HG03460 (cell line): ENCODE data around the gene ATP9B.

Experiments used
- ATAC-seq: cut with Tn5 transposase; IDR thresholded peaks from one replicate; pipeline ENCODE4 v1.9.1; 2021; ENCODE audit not compliant: unreplicated experiment

Gene ATP9B

GRCh38 chr18:79422783-79423165 lies 353.6 kb downstream of the ATP9B start:
- no peak for ATAC-seq

GRCh38 chr18:79423211-79424007 lies 354.2 kb downstream of the ATP9B start:
- ATAC-seq = no peak

DNA sequence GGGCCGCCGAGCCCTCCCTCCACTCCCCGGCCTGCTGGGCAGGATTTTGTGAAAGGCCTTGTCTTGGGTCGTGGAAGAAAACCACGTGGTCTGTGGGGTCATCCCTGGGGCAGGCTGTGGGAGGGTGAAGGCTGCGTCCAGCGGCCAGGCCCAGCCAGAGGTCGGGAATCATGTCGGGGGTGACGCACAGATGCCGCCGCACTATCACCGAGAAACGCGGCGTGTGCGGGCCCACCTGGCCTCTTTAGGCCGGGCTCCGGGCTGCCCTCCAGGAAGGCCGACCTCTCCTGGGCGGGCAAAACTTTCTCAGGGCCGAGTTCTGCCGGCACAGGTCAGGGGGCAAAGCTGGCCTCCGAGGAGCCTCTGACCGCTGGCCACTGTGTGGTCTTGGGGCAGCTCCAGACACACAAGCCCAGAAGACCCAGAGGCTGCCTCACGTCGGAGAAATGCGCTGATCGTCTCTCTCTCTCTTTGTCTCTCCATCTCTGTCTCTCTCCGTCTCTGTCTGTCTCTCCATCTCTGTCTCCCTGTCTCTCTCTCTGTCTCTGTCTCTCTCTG lies 354.9 kb downstream of the ATP9B start:
- ATAC-seq = no peak

GRCh38 chr18:79424880-79425568 lies 355.8 kb downstream of the ATP9B start:
- ATAC-seq = no peak

- ATAC-seq = no peak
Measured at GRCh38 chr18:79425569-79425886, 356.3 kb downstream of the ATP9B start.

DNA sequence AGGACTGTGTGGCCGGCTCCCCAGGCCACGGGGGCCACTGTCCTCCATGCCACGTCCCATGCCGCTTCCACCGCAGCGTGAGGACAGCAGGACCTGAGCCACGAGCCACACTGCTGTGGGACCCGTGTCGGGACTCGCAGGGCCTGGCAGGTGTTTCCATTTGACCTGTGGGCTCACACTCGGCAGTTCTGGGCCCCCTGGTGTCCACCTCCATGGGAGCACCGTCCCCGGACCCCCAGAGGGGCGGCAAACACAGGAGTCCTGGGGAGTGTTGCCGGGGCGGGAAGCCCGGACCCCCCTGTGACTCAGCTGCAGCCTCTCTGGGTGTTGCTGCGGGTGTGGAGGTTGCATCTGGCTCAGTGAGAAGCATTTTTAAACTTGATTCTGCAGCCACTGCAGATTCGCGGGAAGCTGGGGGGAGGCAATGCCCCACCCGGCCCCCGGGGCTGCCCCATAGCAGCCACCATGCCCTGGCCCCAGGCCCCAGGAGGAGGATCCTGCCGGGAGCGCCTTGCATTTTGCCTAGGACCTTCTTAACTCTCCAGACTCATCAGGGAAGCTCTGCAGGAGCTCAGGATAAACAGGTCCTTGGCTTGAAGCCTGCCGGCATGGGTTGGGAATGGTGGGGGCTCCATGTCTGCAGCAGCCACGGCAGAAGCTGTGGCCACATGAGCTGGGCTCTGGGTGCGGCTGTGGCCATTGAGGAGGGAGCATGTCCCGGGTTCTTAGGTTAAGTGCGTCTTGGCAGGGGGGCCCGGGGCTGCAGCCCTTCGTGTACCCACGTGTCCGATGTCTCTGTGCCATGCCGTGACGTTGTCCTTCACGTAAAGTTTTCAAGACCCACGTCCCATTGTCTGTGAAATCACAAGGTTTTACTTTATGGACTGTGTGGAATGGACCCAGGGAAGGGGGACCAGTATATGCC lies 357.4 kb downstream of the ATP9B start:
- no peak for ATAC-seq

DNA sequence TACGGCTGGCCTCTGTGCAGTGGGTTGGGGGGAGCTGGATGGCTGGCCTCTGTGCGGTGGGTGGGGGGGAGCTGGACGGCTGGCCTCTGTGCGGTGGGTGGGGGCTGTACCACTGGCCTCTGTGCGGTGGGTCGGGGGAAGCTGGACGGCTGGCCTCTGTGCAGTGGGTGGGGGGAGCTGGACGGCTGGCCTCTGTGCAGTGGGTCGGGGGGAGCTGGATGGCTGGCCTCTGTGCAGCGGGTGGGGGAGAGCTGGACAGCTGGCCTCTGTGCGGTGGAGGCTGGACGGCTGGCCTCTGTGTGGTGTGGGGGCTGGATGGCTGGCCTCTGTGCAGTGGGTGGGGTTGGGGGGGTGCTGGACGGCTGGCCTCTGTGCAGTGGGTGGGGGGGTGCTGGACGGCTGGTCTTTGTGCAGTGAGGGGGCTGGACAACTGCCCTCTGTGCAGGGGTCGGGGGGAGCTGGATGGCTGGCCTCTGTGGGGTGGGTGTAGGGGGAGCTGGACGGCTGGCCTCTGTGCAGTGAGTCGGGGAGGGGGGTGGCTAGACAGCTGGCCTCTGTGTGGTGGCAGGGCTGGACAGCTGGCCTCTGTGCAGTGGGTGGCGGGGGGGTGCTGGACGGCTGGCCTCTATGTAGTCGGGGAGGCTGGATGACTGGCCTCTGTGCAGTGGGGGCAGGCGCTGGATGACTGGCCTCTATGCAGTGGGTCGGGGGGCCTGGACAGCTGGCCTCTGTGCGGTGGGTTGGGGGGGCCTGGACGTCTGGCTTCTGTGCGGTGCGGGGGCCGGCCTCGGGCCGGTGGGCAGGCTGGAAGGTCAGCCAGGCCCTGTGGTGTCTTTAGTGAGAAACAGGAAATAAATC lies 358.4 kb downstream of the ATP9B start:
- ATAC-seq = no peak
